ENCODE measurements around the gene C1orf122. TPM values are rescaled to one million over a fixed set of nuclear protein-coding genes. Genes with fewer than 3 reads are reported as not detected.

Gene C1orf122
- total and polyA plus RNA-seq, 2 of the 13 experiments (the other 11 are each of a cell fraction or from before 2014, with no cell fraction given) = 18.7 to 40.6 TPM

DNA sequence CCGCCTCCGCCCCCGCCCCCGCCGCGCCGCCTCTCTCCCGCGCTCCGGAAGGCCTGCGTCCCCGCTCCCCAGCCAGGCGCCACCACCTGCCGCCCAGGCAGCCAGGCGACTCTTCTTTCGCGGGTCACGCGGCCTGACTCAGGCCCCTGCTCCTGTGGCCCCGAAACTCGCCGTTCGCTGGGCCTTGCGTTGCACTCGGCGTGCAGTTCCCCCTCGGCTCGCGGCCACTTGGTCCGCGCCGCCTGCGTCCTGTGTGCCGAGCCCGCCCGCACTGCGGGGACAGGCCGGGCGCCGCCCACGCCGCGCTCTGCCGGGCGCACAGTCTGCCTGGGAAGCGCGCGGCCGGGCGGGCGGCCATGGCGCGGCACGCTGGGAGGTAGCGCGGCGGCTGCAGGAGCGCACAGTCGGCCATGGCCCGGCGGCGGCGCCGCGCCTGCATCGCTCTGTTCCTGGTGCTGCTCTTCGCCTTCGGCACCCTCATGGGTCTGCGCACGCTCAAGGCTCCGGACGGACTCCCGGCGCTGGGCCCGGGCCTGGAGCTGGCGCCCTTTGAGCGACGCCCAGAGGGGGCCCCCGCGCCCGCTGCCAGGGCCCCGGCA, 13.7 kb upstream of the C1orf122 start, which contains the start of gene MANEAL (continued):
- no peak for TF ChIP-seq HNRNPL (IDR thresholded peaks at IDR 0.05; ENCODE audit: low read depth, low read length)
- no peak for TF ChIP-seq ZNF772 (CRISPR knock-in tag; IDR thresholded peaks at IDR 0.05)
- TF ChIP-seq, protein P1, sequence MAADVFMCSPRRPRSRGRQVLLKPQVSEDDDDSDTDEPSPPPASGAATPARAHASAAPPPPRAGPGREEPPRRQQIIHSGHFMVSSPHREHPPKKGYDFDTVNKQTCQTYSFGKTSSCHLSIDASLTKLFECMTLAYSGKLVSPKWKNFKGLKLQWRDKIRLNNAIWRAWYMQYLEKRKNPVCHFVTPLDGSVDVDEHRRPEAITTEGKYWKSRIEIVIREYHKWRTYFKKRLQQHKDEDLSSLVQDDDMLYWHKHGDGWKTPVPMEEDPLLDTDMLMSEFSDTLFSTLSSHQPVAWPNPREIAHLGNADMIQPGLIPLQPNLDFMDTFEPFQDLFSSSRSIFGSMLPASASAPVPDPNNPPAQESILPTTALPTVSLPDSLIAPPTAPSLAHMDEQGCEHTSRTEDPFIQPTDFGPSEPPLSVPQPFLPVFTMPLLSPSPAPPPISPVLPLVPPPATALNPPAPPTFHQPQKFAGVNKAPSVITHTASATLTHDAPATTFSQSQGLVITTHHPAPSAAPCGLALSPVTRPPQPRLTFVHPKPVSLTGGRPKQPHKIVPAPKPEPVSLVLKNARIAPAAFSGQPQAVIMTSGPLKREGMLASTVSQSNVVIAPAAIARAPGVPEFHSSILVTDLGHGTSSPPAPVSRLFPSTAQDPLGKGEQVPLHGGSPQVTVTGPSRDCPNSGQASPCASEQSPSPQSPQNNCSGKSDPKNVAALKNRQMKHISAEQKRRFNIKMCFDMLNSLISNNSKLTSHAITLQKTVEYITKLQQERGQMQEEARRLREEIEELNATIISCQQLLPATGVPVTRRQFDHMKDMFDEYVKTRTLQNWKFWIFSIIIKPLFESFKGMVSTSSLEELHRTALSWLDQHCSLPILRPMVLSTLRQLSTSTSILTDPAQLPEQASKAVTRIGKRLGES (CRISPR knock-in tag; IDR thresholded peaks at IDR 0.05; ENCODE audit: borderline replicate concordance) = no peak
- TF ChIP-seq FOXJ3 (CRISPR knock-in tag; IDR thresholded peaks at IDR 0.05; ENCODE audit: borderline replicate concordance) = no peak
- TF ChIP-seq, protein P2, sequence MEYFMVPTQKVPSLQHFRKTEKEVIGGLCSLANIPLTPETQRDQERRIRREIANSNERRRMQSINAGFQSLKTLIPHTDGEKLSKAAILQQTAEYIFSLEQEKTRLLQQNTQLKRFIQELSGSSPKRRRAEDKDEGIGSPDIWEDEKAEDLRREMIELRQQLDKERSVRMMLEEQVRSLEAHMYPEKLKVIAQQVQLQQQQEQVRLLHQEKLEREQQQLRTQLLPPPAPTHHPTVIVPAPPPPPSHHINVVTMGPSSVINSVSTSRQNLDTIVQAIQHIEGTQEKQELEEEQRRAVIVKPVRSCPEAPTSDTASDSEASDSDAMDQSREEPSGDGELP (IDR thresholded peaks at IDR 0.05; ENCODE audit: borderline replicate concordance, low read depth) = no peak
- TF ChIP-seq ZNF780A (CRISPR knock-in tag; IDR thresholded peaks at IDR 0.05) = 0 out of 2 replicates have a peak, but pooled peaks have one; percentile 40
- 0 out of 2 replicates have a peak, but pooled peaks have one; percentile 60 for TF ChIP-seq ZNF773 (CRISPR knock-in tag; IDR thresholded peaks at IDR 0.05; ENCODE audit: borderline replicate concordance)
- TF ChIP-seq, protein P3, sequence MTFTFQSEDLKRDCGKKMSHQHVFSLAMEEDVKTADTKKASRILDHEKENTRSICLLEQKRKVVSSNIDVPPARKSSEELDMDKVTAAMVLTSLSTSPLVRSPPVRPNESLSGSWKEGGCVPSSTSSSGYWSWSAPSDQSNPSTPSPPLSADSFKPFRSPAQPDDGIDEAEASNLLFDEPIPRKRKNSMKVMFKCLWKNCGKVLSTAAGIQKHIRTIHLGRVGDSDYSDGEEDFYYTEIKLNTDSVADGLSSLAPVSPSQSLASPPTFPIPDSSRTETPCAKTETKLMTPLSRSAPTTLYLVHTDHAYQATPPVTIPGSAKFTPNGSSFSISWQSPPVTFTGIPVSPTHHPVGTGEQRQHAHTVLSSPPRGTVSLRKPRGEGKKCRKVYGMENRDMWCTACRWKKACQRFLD (CRISPR knock-in tag; IDR thresholded peaks at IDR 0.05; ENCODE audit: borderline replicate concordance) = no peak
- no peak for TF ChIP-seq RFXANK (CRISPR knock-in tag; IDR thresholded peaks at IDR 0.05)
- no peak for TF ChIP-seq PPARG (CRISPR knock-in tag; conservative IDR thresholded peaks at IDR 0.05)
- TF ChIP-seq BHLHE40 (IDR thresholded peaks at IDR 0.05; ENCODE audit: low read length) = peak; percentile 47
- TF ChIP-seq, protein P4, sequence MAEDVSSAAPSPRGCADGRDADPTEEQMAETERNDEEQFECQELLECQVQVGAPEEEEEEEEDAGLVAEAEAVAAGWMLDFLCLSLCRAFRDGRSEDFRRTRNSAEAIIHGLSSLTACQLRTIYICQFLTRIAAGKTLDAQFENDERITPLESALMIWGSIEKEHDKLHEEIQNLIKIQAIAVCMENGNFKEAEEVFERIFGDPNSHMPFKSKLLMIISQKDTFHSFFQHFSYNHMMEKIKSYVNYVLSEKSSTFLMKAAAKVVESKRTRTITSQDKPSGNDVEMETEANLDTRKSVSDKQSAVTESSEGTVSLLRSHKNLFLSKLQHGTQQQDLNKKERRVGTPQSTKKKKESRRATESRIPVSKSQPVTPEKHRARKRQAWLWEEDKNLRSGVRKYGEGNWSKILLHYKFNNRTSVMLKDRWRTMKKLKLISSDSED (CRISPR knock-in tag; IDR thresholded peaks at IDR 0.05) = no peak
- TF ChIP-seq, protein P5, sequence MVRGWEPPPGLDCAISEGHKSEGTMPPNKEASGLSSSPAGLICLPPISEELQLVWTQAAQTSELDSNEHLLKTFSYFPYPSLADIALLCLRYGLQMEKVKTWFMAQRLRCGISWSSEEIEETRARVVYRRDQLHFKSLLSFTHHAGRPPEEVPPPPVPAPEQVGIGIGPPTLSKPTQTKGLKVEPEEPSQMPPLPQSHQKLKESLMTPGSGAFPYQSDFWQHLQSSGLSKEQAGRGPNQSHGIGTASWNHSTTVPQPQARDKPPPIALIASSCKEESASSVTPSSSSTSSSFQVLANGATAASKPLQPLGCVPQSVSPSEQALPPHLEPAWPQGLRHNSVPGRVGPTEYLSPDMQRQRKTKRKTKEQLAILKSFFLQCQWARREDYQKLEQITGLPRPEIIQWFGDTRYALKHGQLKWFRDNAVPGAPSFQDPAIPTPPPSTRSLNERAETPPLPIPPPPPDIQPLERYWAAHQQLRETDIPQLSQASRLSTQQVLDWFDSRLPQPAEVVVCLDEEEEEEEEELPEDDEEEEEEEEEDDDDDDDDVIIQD (CRISPR knock-in tag; IDR thresholded peaks at IDR 0.05; ENCODE audit: low read depth) = no peak
- TF ChIP-seq, protein P6, sequence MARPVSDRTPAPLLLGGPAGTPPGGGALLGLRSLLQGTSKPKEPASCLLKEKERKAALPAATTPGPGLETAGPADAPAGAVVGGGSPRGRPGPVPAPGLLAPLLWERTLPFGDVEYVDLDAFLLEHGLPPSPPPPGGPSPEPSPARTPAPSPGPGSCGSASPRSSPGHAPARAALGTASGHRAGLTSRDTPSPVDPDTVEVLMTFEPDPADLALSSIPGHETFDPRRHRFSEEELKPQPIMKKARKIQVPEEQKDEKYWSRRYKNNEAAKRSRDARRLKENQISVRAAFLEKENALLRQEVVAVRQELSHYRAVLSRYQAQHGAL (CRISPR knock-in tag; IDR thresholded peaks at IDR 0.05; ENCODE audit: not compliant biosample characterization) = no peak
- no peak for TF ChIP-seq ZNF878 (CRISPR knock-in tag; IDR thresholded peaks at IDR 0.05)
- no peak for TF ChIP-seq SP5 (CRISPR knock-in tag; IDR thresholded peaks at IDR 0.05; ENCODE audit: borderline replicate concordance, low read depth)
- TF ChIP-seq, protein P7, sequence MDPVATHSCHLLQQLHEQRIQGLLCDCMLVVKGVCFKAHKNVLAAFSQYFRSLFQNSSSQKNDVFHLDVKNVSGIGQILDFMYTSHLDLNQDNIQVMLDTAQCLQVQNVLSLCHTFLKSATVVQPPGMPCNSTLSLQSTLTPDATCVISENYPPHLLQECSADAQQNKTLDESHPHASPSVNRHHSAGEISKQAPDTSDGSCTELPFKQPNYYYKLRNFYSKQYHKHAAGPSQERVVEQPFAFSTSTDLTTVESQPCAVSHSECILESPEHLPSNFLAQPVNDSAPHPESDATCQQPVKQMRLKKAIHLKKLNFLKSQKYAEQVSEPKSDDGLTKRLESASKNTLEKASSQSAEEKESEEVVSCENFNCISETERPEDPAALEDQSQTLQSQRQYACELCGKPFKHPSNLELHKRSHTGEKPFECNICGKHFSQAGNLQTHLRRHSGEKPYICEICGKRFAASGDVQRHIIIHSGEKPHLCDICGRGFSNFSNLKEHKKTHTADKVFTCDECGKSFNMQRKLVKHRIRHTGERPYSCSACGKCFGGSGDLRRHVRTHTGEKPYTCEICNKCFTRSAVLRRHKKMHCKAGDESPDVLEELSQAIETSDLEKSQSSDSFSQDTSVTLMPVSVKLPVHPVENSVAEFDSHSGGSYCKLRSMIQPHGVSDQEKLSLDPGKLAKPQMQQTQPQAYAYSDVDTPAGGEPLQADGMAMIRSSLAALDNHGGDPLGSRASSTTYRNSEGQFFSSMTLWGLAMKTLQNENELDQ (CRISPR knock-in tag; IDR thresholded peaks at IDR 0.05; ENCODE audit: borderline replicate concordance) = no peak
- 0 out of 2 replicates have a peak, but pooled peaks have one; percentile 46 for TF ChIP-seq HES4 (CRISPR knock-in tag; IDR thresholded peaks at IDR 0.05; ENCODE audit: borderline replicate concordance)
